Measurements from ENCODE around the gene WWC1.
"Not testable (repeated sequence)": the region's sequence is repeated elsewhere in the genome, so short reads cannot be mapped to it uniquely, and the experiment has no call there.

WWC1 gene

DNA sequence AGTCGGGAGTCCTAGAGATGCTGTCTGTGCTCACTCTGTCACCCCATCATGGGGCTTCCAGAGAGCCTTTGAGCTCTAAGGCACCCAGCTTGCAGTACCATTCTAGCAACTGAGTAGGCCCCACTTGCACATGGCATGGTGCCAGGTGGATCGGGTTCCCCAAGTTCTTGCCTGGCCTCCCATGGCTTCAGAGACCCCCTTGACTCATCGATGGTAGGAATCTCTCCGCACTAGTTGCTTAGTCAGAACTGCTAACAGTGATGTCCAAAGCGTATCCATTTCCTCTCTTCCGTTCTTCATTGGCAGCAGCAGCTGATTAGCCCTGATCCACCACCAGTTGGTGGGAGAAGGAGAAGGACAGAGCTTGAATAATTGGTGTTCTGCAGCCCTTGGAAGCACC, 124.5 kb downstream of the WWC1 start:
- no peak for DNase-seq

GRCh38 chr5:168417731-168418429, 126.4 kb downstream of the WWC1 start:
- DNase-seq: no peak

GRCh38 chr5:168420461-168420860, 129.0 kb downstream of the WWC1 start:
- DNase-seq: no peak

- no peak for DNase-seq
Measured at GRCh38 chr5:168422431-168422830, 131.0 kb downstream of the WWC1 start.

- DNase-seq: no peak
Measured at GRCh38 chr5:168423478-168423877, 132.0 kb downstream of the WWC1 start.

- no peak for DNase-seq
Measured at GRCh38 chr5:168423971-168424370, 132.5 kb downstream of the WWC1 start.

- no peak for DNase-seq
Measured at GRCh38 chr5:168424594-168425323, 133.3 kb downstream of the WWC1 start.

DNA sequence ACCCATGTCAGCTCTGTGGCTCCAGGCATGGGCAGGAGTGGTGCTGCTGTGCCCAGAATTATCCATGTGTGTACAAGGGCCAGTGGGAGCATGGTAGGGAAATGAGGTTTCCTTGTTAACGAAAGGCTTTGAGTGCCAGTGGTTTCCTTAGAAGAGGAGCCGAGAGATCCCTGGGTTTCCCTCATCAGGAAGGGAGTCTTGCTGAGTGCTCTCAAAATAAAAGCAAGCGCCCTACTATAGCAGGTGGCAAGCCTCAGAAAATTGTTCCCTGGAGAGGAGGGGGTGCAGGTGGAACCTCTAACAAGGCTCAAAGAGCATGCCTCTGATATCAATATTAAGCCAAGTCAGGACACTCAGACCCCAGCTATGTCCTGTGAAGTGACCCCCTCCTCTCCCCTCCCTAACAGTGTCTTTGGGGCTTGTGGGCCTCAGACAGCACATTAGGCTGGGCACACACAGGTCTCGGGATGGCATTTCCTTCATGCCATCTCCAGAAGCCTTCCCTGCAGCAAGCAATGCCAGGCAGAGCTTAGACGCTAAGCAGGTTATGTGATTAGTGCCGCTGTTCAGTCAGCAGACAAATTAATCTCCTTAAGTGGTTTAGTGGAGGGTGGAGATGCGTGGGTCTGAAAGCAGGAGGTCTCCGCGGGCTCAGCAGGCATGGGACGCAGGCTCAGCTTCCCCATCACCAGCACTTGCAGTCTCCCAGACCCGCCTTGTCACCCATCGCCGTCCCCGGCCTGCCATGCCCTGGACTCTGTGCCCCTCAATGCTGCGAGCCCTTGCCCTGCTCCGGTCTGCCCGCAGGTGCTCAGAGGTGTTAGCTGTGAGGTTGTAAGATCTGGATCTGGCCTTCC, 134.8 kb downstream of the WWC1 start:
- no peak for DNase-seq

GRCh38 chr5:168426864-168427172, 135.4 kb downstream of the WWC1 start:
- DNase-seq: no peak

DNA sequence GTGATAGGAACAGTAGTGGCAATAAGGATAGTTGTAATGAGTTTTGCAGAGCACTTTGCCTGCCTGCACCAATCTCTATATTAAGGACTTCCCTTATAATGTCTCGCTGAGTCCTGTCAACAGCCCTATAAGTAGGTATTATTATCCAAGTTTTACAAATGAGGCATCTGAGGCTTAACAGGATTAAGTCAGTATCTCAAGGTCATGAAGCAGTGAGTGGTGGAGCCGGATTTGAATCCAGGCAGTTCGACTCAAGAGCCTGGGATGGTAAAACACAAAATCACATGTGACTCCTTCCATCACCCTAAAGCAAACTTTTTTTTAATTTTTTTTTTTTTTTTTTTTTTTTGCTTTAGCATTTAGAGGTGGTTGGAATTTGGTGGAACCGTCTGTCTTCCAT, 135.8 kb downstream of the WWC1 start:
- DNase-seq: no peak

DNA sequence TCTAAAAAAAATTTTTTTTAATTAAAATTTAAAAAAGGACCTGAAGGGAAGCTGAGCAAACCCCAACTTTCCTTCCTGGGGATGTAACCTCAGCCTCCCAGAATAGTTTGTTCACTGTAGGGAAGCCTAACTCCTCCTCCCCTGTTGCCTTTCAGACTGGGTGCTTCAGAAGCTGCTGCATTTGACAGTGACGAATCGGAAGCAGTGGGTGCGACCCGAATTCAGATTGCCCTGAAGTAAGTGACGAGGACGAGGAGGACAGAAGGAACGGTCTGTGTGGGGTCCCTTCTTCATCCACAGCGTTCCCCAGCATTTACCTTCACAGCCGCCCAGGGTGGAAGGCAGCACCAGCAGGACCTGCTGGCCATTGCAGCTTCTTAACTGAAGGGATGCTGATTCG, 137.1 kb downstream of the WWC1 start:
- no peak for DNase-seq

DNA sequence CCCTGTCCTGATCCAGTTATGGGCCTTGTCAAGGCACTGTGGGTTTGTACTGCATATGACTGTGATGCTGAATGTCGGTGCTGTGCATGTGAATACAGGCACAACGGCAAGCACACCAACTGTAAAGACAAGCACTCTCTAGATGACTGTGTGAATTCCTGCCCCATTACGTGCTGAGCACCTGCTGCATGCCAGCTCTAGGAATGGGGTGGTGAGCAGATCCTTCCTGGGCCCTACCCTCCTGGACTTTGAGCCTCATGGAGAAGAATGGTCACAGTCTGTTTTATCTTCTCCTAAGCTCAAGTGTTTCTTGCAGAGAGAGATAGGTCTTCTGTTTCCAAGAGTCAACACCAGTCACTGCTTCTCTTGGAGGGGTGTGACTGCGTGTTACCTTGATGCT, 138.9 kb downstream of the WWC1 start:
- DNase-seq: no peak

DNA sequence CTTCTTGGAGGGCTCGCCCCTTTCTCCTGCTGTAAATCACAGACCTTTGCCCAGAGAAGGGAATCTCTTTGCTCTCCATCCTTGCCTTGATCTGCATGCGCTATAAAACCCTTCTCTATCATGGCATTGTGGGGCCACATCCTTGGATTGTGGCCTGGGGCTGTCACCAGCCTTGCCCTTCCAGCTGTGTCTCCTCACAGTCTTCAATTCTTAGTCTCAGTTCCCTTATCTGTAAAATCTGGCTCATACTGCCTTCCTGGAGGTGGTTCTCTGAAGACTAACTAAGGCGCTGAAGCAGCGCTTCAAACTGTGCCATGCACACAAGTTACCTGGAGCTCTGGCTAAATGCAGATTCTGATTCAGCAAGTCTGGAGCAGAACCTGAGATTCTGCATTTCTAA, 141.5 kb downstream of the WWC1 start:
- no peak for DNase-seq

DNA sequence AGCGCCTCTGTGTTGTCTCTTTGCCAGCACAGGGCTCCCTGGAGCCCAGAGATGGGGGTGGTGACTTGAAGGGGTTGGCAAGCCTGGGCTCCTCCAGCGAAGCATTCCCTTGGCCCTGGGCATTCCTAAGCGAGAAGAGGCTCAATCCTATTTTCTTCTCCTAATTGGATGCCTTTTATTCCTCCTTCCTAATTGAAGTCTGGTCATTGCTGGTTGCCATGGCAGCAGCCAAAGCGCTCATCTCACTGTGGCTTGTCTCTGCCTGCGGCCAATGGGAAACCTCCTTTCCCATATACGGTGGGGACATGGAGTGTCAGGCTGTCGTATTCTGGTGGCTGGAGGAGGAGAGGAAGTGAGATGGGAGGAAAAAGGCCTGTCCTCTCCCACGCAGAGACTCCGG, 142.6 kb downstream of the WWC1 start:
- DNase-seq: no peak

DNA sequence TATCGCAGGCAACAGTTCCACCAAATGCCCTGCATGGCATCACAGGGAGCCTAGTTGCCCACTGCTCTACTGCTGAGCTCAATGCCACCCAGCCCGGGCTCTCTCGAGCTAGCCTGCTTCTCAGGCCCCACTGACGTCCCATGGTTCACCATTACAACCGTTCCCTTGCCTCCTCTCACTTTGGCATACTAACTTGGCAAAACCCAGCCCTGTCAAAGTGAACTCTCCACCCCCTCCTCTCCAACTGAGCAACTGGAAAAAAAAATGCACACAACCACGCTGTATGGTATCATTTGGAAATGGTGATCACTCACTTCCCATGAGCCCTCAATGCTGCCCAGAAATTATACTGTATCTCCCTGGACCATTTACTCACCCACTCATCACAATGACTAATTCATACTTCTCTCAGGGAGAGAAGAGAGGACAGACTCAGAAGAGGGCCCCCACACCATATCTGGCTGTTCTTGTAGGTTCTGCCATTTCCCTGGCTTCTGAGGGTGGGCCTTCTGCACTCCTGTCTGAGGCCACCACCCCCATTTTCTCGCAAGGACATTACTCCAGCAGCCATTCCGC, 143.4 kb downstream of the WWC1 start:
- DNase-seq: no peak

- not testable (repeated sequence) for DNase-seq
Measured at GRCh38 chr5:168435340-168435739, 143.9 kb downstream of the WWC1 start.

- DNase-seq: no peak
Measured at GRCh38 chr5:168438349-168438748, 146.9 kb downstream of the WWC1 start.

DNA sequence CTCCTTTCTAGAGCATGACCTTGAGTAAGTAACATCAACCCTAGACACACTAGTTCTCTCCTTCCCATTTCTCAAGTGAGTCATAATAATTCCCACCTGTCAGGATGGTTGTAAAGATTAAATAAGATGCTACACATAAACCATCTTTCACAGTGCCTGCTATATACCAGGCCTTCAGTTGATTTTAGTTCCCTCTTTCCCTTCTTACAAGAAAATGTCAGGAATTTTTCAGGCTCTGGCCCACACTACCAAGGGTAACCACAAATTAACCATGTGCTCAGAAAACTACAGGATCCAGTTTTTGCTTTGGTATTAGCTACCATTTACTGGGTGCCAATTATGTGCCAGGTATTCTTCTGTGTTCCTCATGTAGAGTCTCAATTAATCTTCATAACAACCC, 152.1 kb downstream of the WWC1 start:
- DNase-seq: no peak

GRCh38 chr5:168443950-168444700, 152.7 kb downstream of the WWC1 start:
- DNase-seq: no peak

DNA sequence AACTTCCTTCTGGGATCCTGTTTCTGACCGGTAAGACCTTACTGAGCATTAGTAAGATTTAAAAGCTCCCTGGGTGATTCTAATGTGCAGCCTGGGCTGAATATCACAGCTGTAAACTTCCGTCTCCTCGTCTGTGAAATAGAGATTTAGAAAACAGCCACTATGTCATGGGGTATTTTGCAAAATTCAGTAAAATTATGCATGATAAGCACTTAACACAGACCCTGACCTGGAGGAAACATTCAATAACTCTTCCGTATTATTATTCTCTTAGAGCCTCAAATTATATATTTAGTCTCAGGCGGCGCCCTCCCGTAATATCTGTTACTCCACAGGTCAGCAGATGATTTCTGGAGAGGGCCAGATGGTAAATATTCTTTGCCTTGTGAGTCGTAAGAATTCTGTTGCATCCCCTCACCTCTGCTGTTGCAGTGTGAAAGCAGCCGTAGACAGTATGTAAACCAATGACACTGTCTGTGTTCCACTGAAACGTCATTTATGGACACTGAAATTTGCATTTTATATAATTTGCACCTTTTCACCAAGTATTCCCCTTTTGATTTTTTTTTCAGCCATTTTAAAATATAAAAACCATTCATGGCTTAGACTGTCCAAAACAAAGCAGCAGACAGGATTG, 155.7 kb downstream of the WWC1 start:
- DNase-seq: no peak

DNA sequence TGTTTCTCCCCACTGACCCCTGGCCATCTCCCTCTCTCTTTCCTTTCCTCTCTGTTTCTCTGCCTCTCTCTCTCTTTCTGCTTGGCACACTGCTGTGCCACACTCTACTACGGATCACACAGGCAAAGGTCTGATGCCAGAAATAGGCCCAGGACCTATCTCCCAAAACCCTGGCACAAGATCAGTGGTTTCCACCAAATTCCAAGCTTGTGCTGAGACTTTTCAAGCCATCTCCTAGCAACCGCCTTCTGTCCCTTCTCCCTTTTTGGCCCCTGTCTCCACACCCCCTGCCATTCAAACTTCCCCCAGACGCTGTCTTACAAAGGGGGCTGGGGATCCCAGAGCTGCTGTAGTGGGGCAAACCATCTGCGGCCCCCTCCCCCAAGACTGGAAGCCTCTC, 156.4 kb downstream of the WWC1 start:
- DNase-seq: no peak

DNA sequence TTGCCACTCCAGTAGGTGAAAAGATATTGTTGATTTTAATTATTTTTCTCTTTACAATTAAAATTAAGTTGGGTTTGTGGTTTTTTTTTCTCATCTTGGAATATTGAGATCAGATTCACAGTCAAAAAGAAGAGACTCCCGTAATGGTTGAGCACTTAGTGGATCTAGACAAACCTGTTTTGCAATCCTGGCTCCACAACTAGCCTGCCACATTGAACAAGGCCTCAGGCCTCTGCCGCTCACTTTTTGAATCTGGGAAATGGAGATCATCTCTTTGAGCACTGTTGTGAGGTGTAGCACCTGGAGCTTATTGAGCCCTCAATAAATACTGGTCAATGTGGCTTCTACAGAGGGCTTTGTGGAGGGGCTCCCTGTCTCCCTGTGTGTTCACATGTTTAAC, 157.7 kb downstream of the WWC1 start:
- DNase-seq: no peak

All from amniotic stem cell (primary cell).